H9 (cell line): ENCODE measurements around the gene ACP3. TPM values are rescaled to one million over a fixed set of nuclear protein-coding genes. Genes with fewer than 3 reads are reported as not detected.
"Not testable (repeated sequence)": the region's sequence is repeated elsewhere in the genome, so short reads cannot be mapped to it uniquely, and the experiment has no call there.

ENCODE experiments used
- DNase-seq: peaks from one replicate; pipeline ENCODE4 v3.0.0-alpha.2; 2017
- H2AFZ ChIP-seq: one replicate; pipeline ENCODE4 v1.6.1; 2013; ENCODE audit warnings: mild to moderate bottlenecking, low read length, control low read depth, moderate library complexity
- H2AK5ac ChIP-seq: 2 replicates; pipeline ENCODE4 v1.6.1; 2013; ENCODE audit warnings: low read length, control low read depth, mixed read lengths; ENCODE audit not compliant: insufficient read length
- H2BK120ac ChIP-seq: one replicate; pipeline ENCODE4 v1.6.1; 2013; ENCODE audit warnings: low read depth, mild to moderate bottlenecking, low read length, control low read depth, inconsistent platforms; ENCODE audit not compliant: poor library complexity, severe bottlenecking
- H2BK12ac ChIP-seq: 2 replicates; pipeline ENCODE4 v1.6.1; 2013; ENCODE audit warnings: low read length, control low read depth, mixed read lengths, low read depth; ENCODE audit not compliant: insufficient read length
- H2BK15ac ChIP-seq: 2 replicates; pipeline ENCODE4 v1.6.1; 2013; ENCODE audit warnings: low read depth, low read length, control low read depth
- H2BK20ac ChIP-seq: one replicate; pipeline ENCODE4 v1.6.1; 2013; ENCODE audit warnings: low read depth, mild to moderate bottlenecking, low read length, control low read depth, inconsistent platforms; ENCODE audit not compliant: poor library complexity, severe bottlenecking
- H2BK5ac ChIP-seq: 2 replicates; pipeline ENCODE4 v1.6.1; 2013; ENCODE audit warnings: low read length, control low read depth, mixed read lengths; ENCODE audit not compliant: insufficient read length
- H3K14ac ChIP-seq: 2 replicates; pipeline ENCODE4 v1.6.1; 2013; ENCODE audit warnings: low read length, control low read depth; ENCODE audit not compliant: insufficient read depth
- H3K18ac ChIP-seq: 2 replicates; pipeline ENCODE4 v1.6.1; 2013; ENCODE audit warnings: low read depth, mild to moderate bottlenecking, mixed read lengths, low read length, control low read depth; ENCODE audit not compliant: insufficient read length
- H3K23ac ChIP-seq: 2 replicates; pipeline ENCODE4 v1.6.1; 2013; ENCODE audit warnings: low read length, control low read depth, mixed read lengths, low read depth; ENCODE audit not compliant: insufficient read length
- H3K23me2 ChIP-seq: 2 replicates; pipeline ENCODE4 v1.6.1; 2013; ENCODE audit warnings: low read depth, mild to moderate bottlenecking, mixed read lengths, low read length, control low read depth; ENCODE audit not compliant: insufficient read length, poor library complexity, severe bottlenecking
- H3K27ac ChIP-seq: 2 replicates; pipeline ENCODE4 v1.5.1; 2013; ENCODE audit warnings: low read length, control low read depth, mixed read lengths, low read depth; ENCODE audit not compliant: insufficient read length
- H3K27me3 ChIP-seq: 2 replicates; pipeline ENCODE4 v1.6.1; 2013; ENCODE audit warnings: low read length, control low read depth, inconsistent platforms; ENCODE audit not compliant: insufficient read depth
- H3K4ac ChIP-seq: 2 replicates; pipeline ENCODE4 v1.6.1; 2013; ENCODE audit warnings: low read depth, mild to moderate bottlenecking, control low read depth, inconsistent platforms, low read length, moderate library complexity
- H3K4me1 ChIP-seq: 2 replicates; pipeline ENCODE4 v1.6.1; 2013; ENCODE audit warnings: low read length, control low read depth, inconsistent platforms; ENCODE audit not compliant: insufficient read depth
- H3K4me2 ChIP-seq: 2 replicates; pipeline ENCODE4 v1.6.1; 2013; ENCODE audit warnings: low read length, control low read depth, mixed read lengths; ENCODE audit not compliant: insufficient read length, insufficient read depth
- H3K56ac ChIP-seq: 2 replicates; pipeline ENCODE4 v1.6.1; 2013; ENCODE audit warnings: low read depth, mild to moderate bottlenecking, mixed read lengths, low read length, control low read depth; ENCODE audit not compliant: insufficient read length
- H3K79me1 ChIP-seq: 2 replicates; pipeline ENCODE4 v1.6.1; 2013; ENCODE audit warnings: low read depth, mild to moderate bottlenecking, moderate library complexity, low read length, control low read depth, inconsistent platforms; ENCODE audit not compliant: insufficient read depth, poor library complexity, severe bottlenecking
- H3K79me2 ChIP-seq: 2 replicates; pipeline ENCODE4 v1.6.1; 2013; ENCODE audit warnings: low read length, control low read depth, inconsistent platforms; ENCODE audit not compliant: insufficient read depth
- H3K9ac ChIP-seq: 2 replicates; pipeline ENCODE4 v1.6.1; 2013; ENCODE audit warnings: low read length, control low read depth, mixed read lengths; ENCODE audit not compliant: insufficient read length; ENCODE audit errors: extremely low read depth
- H3K9me3 ChIP-seq: one replicate; pipeline ENCODE4 v1.6.1; 2013; ENCODE audit warnings: low read depth, low read length, inconsistent platforms; ENCODE audit not compliant: control insufficient read depth
- H3T11ph ChIP-seq: one replicate; pipeline ENCODE4 v1.6.1; 2013; ENCODE audit warnings: mild to moderate bottlenecking, low read length, control low read depth, inconsistent platforms
- H4K20me1 ChIP-seq: one replicate; pipeline ENCODE4 v1.6.1; 2013; ENCODE audit not compliant: control insufficient read depth, insufficient read length, insufficient read depth
- H4K5ac ChIP-seq: 2 replicates; pipeline ENCODE4 v1.6.1; 2013; ENCODE audit warnings: low read depth, mild to moderate bottlenecking, mixed read lengths, low read length, control low read depth; ENCODE audit not compliant: insufficient read length
- H4K8ac ChIP-seq: replicated peaks from 2 replicates; pipeline ENCODE4 v1.6.1; 2013; ENCODE audit warnings: low read length, control low read depth, mixed read lengths, low read depth; ENCODE audit not compliant: insufficient read length
- H4K91ac ChIP-seq: 2 replicates; pipeline ENCODE4 v1.6.1; 2013; ENCODE audit warnings: low read depth, mild to moderate bottlenecking, moderate library complexity, mixed read lengths, low read length, control low read depth; ENCODE audit not compliant: insufficient read length
- H3K27ac Mint-ChIP-seq, 3 experiments: 2 replicates in 2 of 3; 3 replicates in 1 of 3; pipeline ENCODE4 v1.8.0; 2020 to 2021; ENCODE audit warnings: mixed read lengths in 3 of 3, mild to moderate bottlenecking in 1 of 3, moderate library complexity in 1 of 3
- H3K27me3 Mint-ChIP-seq: 2 replicates; pipeline ENCODE4 v1.8.0; 2021; ENCODE audit warnings: low read depth, mild to moderate bottlenecking, moderate library complexity, mixed read lengths
- H3K36me3 Mint-ChIP-seq, 3 experiments: 2 replicates in 2 of 3; 3 replicates in 1 of 3; pipeline ENCODE4 v1.8.0; 2020 to 2021; ENCODE audit warnings: low read depth in 3 of 3, mixed read lengths in 3 of 3; ENCODE audit not compliant: insufficient read depth in 1 of 3
- H3K4me1 Mint-ChIP-seq, 2 experiments: 2 replicates each; pipeline ENCODE4 v1.8.0; 2020; ENCODE audit warnings: mixed read lengths in 2 of 2
- H3K4me3 Mint-ChIP-seq, 2 experiments: 2 replicates in 1 of 2; 3 replicates in 1 of 2; pipeline ENCODE4 v1.8.0; 2020 to 2021; ENCODE audit warnings: mild to moderate bottlenecking in 2 of 2, mixed read lengths in 2 of 2, moderate library complexity in 1 of 2
- H3K9me3 Mint-ChIP-seq, 2 experiments: 2 replicates in 1 of 2; 3 replicates in 1 of 2; pipeline ENCODE4 v1.8.0; 2020; ENCODE audit warnings: mild to moderate bottlenecking in 2 of 2, mixed read lengths in 2 of 2, moderate library complexity in 1 of 2
- WGBS: extraction: QIAGEN DNeasy Blood & Tissue Kit; methylation state at CpG from one replicate; pipeline ENCODE4 v1.1.7; 2013; ENCODE audit warnings: missing lambda C conversion rate, low lambda C conversion rate, mixed read lengths; ENCODE audit not compliant: insufficient read length; ENCODE audit errors: extremely low coverage; 5-methylcytosine and 5-hydroxymethylcytosine counted together
- total RNA-seq: library from RNA; stranded (reverse); gene quantifications from 2 replicates; pipeline ENCODE4 v1.2.1, GENCODE V29; 2021
- TF ChIP-seq, protein P1 (sequence below): fragments of 200-600 bp; sonication (generic); conservative IDR thresholded peaks from 3 replicates; pipeline ENCODE4 v1.8.0; 2021; ENCODE audit warnings: antibody characterized with exemption, mild to moderate bottlenecking

Gene ACP3
- total RNA-seq, 1 experiment from 2014 or later = 0.17 TPM

DNA sequence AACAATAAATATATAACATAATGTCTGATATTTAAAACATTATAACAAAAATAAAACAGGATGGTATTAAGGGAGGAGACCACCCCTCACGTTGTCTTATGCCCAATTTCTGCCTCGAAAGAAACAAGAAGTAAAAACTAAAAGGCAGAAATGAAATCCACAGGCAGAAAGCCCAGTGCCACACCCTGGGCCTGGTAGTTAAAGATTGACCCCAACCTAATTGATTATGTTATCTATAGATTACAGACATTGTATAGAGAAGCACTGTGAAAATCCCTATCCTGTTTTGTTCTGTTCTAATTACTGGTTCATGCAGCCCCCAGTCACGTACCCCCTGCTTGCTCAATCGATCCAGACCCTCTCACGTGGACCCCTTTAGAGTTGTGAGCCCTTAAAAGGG is 22.3 kb upstream of the ACP3 start:
- H3K23me2 ChIP-seq = no peaks in the 10 kb centered on the region
- no peaks in the 10 kb centered on the region for H3K79me1 ChIP-seq
- no peak overlapping the region for H3K56ac ChIP-seq
- TF ChIP-seq, protein P1, sequence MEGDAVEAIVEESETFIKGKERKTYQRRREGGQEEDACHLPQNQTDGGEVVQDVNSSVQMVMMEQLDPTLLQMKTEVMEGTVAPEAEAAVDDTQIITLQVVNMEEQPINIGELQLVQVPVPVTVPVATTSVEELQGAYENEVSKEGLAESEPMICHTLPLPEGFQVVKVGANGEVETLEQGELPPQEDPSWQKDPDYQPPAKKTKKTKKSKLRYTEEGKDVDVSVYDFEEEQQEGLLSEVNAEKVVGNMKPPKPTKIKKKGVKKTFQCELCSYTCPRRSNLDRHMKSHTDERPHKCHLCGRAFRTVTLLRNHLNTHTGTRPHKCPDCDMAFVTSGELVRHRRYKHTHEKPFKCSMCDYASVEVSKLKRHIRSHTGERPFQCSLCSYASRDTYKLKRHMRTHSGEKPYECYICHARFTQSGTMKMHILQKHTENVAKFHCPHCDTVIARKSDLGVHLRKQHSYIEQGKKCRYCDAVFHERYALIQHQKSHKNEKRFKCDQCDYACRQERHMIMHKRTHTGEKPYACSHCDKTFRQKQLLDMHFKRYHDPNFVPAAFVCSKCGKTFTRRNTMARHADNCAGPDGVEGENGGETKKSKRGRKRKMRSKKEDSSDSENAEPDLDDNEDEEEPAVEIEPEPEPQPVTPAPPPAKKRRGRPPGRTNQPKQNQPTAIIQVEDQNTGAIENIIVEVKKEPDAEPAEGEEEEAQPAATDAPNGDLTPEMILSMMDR = no peak
- H3K14ac ChIP-seq = no peak overlapping the region
- H3K23ac ChIP-seq = no peak overlapping the region
- no peak overlapping the region for H3K4me2 ChIP-seq
- H2BK15ac ChIP-seq = no peak overlapping the region
- H3K18ac ChIP-seq = no peak overlapping the region
- no peak overlapping the region for H3K9ac ChIP-seq
- no peak overlapping the region for H2BK12ac ChIP-seq
- H4K91ac ChIP-seq = no peak overlapping the region
- no peak overlapping the region for H2BK120ac ChIP-seq
- Mint-ChIP-seq H3K27ac (no peak overlapping the region), H3K4me3 (no peak overlapping the region), H3K4me1 (peaks cover 4% of the 10 kb centered on the region in 2 experiments), H3K27me3 (no peaks in the 10 kb centered on the region), H3K9me3 (peaks cover 17 to 25% of the 10 kb centered on the region in 2 experiments), H3K36me3 (peaks cover 8 to 20% (median 13%) of the 10 kb centered on the region in 3 experiments; a peak in 6 of 7 replicates)
- no peaks in the 10 kb centered on the region for H3K4me1 ChIP-seq
- no peaks in the 10 kb centered on the region for H4K20me1 ChIP-seq
- H2AFZ ChIP-seq = no peak overlapping the region
- no peak overlapping the region for H2BK20ac ChIP-seq
- no peak for DNase-seq
- H2AK5ac ChIP-seq = no peak overlapping the region
- H3T11ph ChIP-seq = no peak overlapping the region
- no peaks in the 10 kb centered on the region for H3K79me2 ChIP-seq
- H3K4ac ChIP-seq = no peak overlapping the region
- WGBS = no CpG with 5 or more reads among the region's 5 CpGs
- no peak overlapping the region for H4K5ac ChIP-seq
- no peak overlapping the region for H2BK5ac ChIP-seq
- no peak overlapping the region for H3K27ac ChIP-seq
- no peaks in the 10 kb centered on the region for H3K27me3 ChIP-seq
- no peaks in the 10 kb centered on the region for H3K9me3 ChIP-seq
- H4K8ac ChIP-seq = no peak overlapping the region

DNA sequence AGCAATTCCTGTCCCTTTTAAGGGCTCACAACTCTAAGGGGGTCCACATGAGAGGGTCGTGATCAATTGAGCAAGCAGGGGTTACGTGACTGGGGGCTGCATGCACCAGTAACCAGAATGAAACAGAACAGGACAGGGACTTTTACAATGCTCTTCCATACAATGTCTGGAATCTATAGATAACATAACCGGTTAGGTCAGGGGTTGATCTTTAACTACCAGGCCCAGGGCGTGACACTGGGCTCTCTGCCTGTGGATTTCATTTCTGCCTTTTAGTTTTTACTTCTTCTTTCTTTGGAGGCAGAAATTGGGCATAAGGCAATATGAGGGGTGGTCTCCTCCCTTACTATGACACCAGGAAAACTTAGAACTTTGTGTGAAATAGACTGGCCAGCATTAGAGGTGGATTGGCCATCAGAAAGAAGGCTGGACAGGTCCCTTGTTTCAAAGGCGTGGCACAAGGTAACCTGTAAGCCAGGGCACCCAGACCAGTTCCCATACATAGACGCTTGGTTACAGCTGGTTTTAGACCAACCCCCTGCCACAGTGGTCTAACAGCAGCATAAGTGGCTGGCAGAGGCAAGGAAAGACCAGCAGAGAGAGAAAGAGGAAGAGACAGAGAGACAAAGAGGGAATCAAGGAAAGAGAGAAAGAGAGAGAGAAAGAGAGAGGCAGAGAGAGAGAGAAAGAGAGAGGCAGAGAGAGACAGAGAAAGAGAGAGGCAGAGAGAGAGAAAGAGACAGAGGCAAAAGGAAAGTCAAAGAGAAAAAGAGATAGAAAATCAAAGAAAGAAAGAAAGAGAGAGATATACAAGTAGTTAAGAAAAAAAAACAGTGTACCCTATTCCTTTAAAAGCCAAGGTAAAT is 13.6 kb upstream of the ACP3 start:
- H2AK5ac ChIP-seq, H3K14ac ChIP-seq, H3T11ph ChIP-seq, H3K9ac ChIP-seq, H3K27ac Mint-ChIP-seq, H3K18ac ChIP-seq, H2AFZ ChIP-seq, H3K9me3 ChIP-seq, H3K4me2 ChIP-seq, H2BK12ac ChIP-seq, H3K23ac ChIP-seq, H2BK120ac ChIP-seq, H3K79me1 ChIP-seq, H3K4ac ChIP-seq, H3K23me2 ChIP-seq, H3K4me1 ChIP-seq, H4K91ac ChIP-seq, H3K27me3 ChIP-seq, H2BK15ac ChIP-seq, H3K4me3 Mint-ChIP-seq, H3K27ac ChIP-seq, H2BK5ac ChIP-seq, DNase-seq, H4K8ac ChIP-seq, H3K79me2 ChIP-seq, H3K56ac ChIP-seq, H4K20me1 ChIP-seq, H4K5ac ChIP-seq, H2BK20ac ChIP-seq: not testable (repeated sequence)
- no CpG with 5 or more reads among the region's 6 CpGs for WGBS
- Mint-ChIP-seq H3K36me3 (peaks cover 20 to 27% (median 21%) of the 10 kb centered on the region in 3 experiments), H3K27me3 (peaks cover 20% of the 10 kb centered on the region), H3K4me1 (peaks cover 13 to 19% of the 10 kb centered on the region in 2 experiments), H3K9me3 (peaks cover 26 to 28% of the 10 kb centered on the region in 2 experiments)
